HG03097 (cell line): ENCODE data around the gene RPS28.

ENCODE experiments used
- ATAC-seq: cut with Tn5 transposase; IDR thresholded peaks from one replicate; pipeline ENCODE4 v1.9.1; 2021; ENCODE audit not compliant: unreplicated experiment, low FRiP score

Gene RPS28

DNA sequence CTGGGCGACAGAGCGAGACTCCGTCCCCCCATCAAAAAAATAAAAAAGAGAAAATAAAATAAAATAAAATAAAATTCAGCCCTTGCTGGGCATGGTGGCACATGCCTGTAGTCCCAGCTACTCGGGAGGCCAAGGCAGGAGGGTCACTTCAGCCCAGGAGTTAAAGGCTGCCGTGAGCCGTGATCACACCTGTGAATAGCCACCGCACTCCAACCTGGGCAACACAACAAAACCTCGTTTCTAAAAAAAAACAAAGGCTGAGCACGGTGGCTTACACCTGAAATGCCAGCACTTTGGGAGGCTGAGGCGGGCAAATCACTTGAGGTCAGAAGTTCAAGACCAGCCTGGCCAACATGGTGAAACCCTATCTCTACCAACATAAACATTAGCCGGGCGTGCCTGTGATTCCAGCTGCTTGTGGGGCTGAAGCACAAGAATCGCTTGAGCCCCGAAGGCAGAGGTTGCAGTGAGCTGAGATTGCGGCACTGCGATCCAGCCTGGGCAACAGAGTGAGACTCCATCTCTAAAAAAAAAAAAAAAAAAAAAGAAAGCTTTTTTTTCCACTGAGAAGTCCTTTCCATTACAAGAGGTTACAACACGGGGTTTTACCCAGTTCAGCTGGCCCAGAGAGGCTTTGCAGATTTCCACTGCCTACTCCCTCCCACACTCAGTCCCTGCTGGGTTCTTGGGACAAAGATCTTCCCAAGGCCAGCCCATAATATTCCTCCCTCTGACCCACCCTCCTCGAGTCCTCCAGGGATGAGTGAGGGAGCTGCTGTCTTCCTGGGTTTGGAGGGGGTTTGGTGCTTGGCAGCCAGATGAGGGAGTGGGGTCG is 49.1 kb downstream of the RPS28 start:
- no peak for ATAC-seq

DNA sequence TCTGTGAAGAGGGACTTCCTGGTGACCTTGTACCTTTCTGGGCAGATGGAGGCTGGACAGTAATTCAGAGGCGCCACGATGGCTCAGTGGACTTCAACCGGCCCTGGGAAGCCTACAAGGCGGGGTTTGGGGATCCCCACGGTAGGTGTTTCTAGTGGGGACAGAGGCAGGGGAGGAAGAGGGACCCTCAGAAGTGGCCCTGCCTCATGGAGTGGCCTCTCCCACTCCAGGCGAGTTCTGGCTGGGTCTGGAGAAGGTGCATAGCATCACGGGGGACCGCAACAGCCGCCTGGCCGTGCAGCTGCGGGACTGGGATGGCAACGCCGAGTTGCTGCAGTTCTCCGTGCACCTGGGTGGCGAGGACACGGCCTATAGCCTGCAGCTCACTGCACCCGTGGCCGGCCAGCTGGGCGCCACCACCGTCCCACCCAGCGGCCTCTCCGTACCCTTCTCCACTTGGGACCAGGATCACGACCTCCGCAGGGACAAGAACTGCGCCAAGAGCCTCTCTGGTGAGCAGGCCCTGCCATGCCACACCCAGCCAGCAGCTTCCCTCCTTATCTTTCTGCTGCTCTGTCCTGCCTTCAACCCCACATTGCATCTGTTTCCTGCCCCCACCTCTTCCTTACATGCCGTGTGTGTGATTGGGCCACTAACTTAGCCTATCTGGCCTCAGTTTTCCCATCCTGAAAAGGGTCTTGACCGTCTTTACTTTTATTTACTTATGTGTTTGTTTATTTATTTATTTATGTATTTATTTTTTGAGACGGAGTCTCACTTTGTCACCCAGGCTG is 49.9 kb downstream of the RPS28 start:
- no peak for ATAC-seq
